Brain microvascular endothelial cell (primary cell): Measurements from ENCODE around the gene PFDN1.

Source experiments
- DNase-seq: peaks from one replicate; pipeline ENCODE4 v3.0.0-alpha.2; 2020
- H3K27ac ChIP-seq: fragments of 250-450 bp; sonication (Bioruptor Pico); 2 replicates; pipeline ENCODE4 v1.5.1; 2020; ENCODE audit warnings: mild to moderate bottlenecking, moderate library complexity
- H3K27me3 ChIP-seq: fragments of 250-450 bp; sonication (Bioruptor Pico); replicated peaks from 2 replicates; pipeline ENCODE4 v1.5.1; 2020; ENCODE audit warnings: mild to moderate bottlenecking
- H3K36me3 ChIP-seq: fragments of 250-450 bp; sonication (Bioruptor Pico); replicated peaks from 2 replicates; pipeline ENCODE4 v1.5.1; 2020; ENCODE audit warnings: mild to moderate bottlenecking
- H3K4me3 ChIP-seq: 2 replicates; pipeline ENCODE4 v1.5.1; 2011; ENCODE audit warnings: low read depth, mild to moderate bottlenecking, control low read depth, low read length, moderate library complexity
- CTCF ChIP-seq: IDR thresholded peaks from 2 replicates; pipeline ENCODE4 v1.5.1; 2011; ENCODE audit warnings: low read depth, mild to moderate bottlenecking, moderate library complexity, low read length, control low read depth, inconsistent platforms; ENCODE audit errors: missing control alignments
- in situ Hi-C: cut with HindIII; loops from 2 replicates; pipeline ENCODE4 v1.10.0; 2017; ENCODE audit warnings: low sequenced_read_pairs, low pct_ligation_motif_present

PFDN1 gene

GRCh38 chr5:140219068-140219991, 83.6 kb downstream of the PFDN1 start:
- H3K4me3 ChIP-seq = no peak overlapping the region
- no peaks in the 10 kb centered on the region for H3K27me3 ChIP-seq
- no peak overlapping the region for H3K27ac ChIP-seq
- no peak for TF ChIP-seq CTCF
- in situ Hi-C loops = no loop called here
- no peak for DNase-seq
- no peaks in the 10 kb centered on the region for H3K36me3 ChIP-seq

GRCh38 chr5:140217299-140218026, 85.4 kb downstream of the PFDN1 start:
- Histone ChIP-seq H3K27ac (no peak overlapping the region), H3K27me3 (no peaks in the 10 kb centered on the region), H3K4me3 (no peak overlapping the region), H3K36me3 (no peaks in the 10 kb centered on the region)
- in situ Hi-C loops = no loop called here
- no peak for DNase-seq
- TF ChIP-seq CTCF = no peak

- no peak for DNase-seq
- H3K27ac ChIP-seq = no peak overlapping the region
- H3K4me3 ChIP-seq = no peak overlapping the region
- no peaks in the 10 kb centered on the region for H3K36me3 ChIP-seq
- H3K27me3 ChIP-seq = no peaks in the 10 kb centered on the region
- TF ChIP-seq CTCF = no peak
- in situ Hi-C loops = no loop called here
These were observed 86.3 kb downstream of the PFDN1 start for GRCh38 chr5:140216478-140217074.

GRCh38 chr5:140215276-140215675, 87.6 kb downstream of the PFDN1 start:
- no peak overlapping the region for H3K27ac ChIP-seq
- no peak overlapping the region for H3K4me3 ChIP-seq
- H3K27me3 ChIP-seq = no peaks in the 10 kb centered on the region
- in situ Hi-C loops = no loop called here
- no peak for DNase-seq
- TF ChIP-seq CTCF = no peak
- H3K36me3 ChIP-seq = no peaks in the 10 kb centered on the region

GRCh38 chr5:140214831-140215230, 88.1 kb downstream of the PFDN1 start:
- H3K4me3 ChIP-seq = no peak overlapping the region

More at GRCh38 chr5:140214831-140215230, 88.1 kb downstream of the PFDN1 start:
- H3K27ac ChIP-seq = no peak overlapping the region
- peak; percentile 62 for DNase-seq
- no peak for TF ChIP-seq CTCF
- in situ Hi-C loops = no loop called here
- no peaks in the 10 kb centered on the region for H3K36me3 ChIP-seq
- no peaks in the 10 kb centered on the region for H3K27me3 ChIP-seq
